Activated T-cell treated with anti-CD3 and anti-CD28 coated beads for 24 hours (primary cell): ENCODE measurements around the gene JAKMIP1.

Source experiments
- DNase-seq: peaks from one replicate; pipeline ENCODE4 v3.0.0-alpha.2; 2020; ENCODE audit warnings: low read depth

Gene JAKMIP1

DNA sequence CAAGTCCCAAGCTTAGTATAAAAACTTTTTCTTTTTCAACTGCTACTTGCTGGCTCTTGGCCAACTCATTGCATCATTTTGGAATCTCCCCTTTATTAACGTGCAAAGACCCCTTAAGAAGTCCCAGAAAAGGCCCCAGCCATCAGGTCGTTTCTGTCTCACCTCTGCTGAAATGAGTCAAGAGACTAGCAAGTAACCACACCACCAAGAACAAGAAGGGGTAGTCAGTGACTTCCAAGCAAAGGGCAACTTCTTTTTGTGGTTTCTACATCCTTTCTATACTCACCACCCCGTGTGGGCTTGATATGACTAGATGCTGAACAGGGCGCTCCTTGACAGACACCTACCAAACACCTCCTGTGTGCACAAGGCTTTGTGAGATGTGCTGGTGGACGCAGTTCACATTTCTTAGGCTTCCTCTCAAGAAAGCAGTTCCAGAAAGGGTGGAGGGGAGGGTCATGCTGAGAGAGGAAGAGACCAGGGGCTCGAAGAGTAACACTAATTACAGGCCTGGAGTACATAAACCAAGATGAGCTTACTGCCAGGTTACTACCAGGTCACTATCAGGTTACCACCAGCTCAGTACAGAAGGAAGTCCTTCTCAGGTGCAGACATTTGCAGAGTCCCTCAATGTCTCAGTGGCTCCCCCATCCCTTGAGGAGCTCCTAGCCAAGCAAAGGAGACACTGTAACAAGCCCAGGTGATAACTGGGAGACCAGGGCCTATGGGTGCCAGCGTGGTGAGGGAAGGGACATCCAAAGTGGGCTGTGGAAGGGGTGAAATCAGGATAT lies 19.3 kb downstream of the JAKMIP1 start:
- peak; percentile 35 for DNase-seq

- DNase-seq = no peak
Measured at GRCh38 chr4:6179362-6179761, 21.0 kb downstream of the JAKMIP1 start.

GRCh38 chr4:6178757-6179156 lies 21.6 kb downstream of the JAKMIP1 start:
- DNase-seq = no peak

DNA sequence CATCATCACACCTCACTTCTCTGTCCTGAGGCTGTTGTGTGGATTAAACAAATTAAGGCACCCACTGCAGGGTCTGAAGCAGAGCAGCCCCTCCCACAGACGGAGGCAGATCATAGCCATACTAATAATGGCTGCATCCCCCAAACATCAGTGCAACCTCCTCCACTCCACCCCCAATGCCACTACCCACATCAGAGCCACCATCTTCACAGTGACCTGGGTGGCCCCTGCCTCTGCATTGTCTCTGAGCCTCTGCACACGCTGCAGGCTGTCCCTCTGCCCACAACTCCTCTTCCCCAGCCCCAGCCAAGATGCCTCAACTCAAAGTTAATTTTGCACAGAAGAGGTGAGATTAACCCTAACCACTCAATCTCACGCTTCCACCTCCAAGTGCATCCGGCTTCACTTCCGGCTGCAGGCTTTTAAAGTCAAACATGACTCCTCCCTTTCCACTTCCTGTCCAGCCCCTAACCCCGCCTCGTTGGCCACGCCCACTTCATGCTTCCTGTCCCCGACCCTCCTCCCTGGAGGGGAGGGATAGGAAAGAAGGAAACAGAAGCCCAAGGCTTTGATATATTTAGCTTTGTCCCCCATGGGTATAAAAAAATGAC lies 22.7 kb downstream of the JAKMIP1 start:
- no peak for DNase-seq

- DNase-seq = no peak
Measured at GRCh38 chr4:6175426-6175825, 24.9 kb downstream of the JAKMIP1 start.

DNA sequence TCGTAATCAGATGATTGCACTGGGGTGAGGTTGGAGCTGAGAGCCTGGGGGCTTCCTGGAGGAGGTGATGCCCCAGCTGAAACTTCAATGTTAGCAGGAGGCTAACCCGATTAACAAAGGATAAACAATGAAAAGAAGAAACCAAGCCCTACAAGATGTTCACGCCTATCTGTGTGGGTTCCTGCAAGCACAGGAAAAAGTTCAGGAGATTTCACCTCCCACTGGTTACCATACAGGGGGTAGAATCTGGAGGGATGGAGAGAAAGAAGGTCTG lies 27.5 kb downstream of the JAKMIP1 start:
- no peak for DNase-seq

GRCh38 chr4:6172093-6172926 lies 28.0 kb downstream of the JAKMIP1 start:
- DNase-seq = no peak

- DNase-seq = no peak
Measured at GRCh38 chr4:6169239-6169638, 31.1 kb downstream of the JAKMIP1 start.

DNA sequence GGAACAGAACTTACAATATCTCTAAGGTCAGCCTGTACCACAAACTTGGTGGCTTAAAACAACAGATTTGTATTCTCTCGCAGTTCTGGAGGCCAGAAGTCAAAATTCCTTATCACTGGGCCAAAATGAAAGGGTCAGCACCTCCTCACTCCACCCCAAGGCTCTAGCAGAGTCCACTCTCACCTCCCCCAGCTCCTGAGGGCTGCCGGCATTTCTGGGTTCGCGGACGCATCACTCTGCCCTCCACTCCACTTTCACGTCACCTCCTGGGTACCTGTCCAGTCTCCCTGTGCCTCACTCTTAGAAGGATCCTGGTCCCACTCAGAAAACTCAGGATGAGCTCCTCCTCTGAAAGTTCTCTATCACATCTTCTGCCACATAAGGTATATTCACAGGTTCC lies 34.6 kb downstream of the JAKMIP1 start:
- no peak for DNase-seq

DNA sequence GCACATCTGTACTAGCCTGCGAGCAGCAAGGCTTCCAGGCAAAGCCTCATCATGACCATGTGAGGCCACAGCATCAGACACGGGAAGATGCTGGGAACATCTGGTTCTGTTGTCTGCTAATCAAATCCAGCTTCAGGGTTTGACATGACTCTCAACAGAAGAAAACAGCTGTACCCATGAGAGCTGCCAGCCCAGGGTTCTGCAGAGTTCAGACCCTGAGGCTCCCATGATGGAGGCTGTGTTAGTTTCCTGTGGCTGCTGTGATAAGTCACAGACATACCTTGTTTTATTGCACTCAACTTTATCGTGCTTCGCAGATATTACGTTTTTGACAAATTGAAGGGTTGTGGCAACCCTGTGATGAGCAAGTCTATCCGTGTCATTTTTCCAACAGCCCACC lies 37.5 kb downstream of the JAKMIP1 start:
- DNase-seq = no peak

DNA sequence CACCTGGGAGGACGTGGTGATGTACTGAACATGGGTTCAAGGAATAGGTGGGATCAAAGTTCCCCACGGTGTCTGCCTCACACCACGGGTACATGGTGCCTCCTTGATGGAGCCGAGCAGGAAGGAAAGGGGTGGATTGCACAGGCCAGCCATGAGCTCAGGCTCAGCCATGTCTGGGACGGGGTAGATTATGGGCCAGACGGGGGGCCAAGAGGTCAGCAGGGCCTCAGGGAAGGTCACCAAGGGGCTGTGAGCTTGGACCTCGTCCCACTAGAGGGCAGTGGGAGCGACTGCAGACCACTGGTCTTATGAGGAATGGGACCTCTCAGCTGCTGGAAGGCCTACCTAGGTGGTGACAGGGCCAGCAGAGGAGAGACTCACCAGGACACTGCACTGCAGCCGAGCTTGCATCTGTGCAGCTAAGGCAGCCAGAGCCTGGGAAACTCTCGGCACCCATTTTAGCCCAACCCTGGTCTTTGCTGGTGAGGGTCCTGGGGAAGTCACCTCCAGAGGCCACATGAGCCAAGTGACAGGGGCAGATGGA lies 38.4 kb downstream of the JAKMIP1 start:
- DNase-seq = no peak

GRCh38 chr4:6160536-6160935 lies 39.8 kb downstream of the JAKMIP1 start:
- no peak for DNase-seq

GRCh38 chr4:6157926-6158325 lies 42.4 kb downstream of the JAKMIP1 start:
- DNase-seq = no peak

DNA sequence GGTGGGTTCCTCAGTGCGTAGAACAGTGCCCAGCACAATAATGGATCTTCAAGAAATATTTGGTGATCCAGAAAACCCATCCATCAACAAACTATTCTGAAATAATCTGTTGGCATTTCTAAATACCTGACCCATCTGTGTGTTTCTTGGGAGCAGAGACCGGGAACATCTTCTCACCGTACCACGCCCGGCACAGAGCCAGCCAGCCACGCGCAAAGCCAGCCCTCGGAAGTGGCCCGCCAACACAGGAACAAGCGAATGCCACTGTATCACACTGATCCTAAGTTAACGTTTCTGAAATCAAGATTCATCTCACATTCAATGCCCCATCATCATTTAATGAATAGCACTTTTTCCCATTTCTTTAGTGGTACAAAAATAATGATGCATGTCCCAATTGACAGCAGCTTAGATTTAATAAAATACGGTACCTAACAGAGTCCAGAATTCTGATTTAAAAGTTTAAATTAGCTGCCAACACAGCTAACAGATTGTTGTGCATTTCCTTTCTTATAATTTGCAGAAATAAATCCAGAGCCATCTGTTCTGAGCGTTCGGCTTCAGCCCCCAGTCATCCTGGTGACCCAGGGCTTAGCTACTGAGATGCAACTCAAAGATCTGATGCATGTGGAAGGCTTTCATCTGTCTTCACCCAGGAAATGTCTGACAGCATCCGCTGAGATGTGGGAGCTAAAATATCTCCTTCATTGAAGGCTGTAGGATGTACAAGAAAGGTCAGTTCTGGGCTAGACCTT lies 44.2 kb downstream of the JAKMIP1 start:
- DNase-seq = no peak

DNA sequence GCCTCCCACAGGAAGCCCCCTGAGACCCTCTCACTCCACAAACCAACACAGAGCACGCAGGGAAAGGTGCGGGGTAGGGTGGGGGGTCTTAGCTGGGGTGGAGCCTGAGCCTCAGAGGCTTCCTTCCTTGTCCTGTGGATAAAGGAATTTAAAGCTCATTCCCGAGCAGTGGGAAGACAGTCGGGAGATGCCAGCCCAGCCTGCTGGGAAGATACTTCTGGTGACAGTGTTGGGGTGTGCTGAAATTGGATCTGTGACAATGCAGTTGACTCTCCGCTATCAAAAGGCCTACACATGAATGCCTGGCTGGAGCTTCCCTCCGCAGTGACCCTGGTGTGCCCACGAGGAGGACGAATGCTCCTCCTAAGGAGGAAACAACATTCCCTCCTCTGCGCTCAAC lies 45.5 kb downstream of the JAKMIP1 start:
- DNase-seq = no peak

DNA sequence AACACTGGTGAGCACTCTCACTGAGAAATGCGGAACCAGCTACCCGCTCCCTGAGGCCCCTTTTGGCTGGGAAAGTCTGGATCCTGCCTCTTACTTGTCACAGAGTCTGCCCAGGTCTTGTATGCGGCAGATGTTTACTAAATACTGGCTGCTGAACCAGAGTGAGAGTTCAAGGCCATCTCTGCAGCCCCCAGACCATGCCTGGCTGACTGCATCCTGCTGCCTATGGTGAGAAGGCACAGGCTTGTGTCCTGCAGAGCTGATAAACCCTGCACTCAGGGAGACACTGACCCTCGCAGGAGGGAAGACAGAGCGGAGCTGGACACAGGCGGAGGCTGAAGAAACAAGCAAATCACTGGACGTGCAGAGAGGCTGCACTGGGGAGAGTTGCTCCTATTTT lies 46.5 kb downstream of the JAKMIP1 start:
- no peak for DNase-seq

DNA sequence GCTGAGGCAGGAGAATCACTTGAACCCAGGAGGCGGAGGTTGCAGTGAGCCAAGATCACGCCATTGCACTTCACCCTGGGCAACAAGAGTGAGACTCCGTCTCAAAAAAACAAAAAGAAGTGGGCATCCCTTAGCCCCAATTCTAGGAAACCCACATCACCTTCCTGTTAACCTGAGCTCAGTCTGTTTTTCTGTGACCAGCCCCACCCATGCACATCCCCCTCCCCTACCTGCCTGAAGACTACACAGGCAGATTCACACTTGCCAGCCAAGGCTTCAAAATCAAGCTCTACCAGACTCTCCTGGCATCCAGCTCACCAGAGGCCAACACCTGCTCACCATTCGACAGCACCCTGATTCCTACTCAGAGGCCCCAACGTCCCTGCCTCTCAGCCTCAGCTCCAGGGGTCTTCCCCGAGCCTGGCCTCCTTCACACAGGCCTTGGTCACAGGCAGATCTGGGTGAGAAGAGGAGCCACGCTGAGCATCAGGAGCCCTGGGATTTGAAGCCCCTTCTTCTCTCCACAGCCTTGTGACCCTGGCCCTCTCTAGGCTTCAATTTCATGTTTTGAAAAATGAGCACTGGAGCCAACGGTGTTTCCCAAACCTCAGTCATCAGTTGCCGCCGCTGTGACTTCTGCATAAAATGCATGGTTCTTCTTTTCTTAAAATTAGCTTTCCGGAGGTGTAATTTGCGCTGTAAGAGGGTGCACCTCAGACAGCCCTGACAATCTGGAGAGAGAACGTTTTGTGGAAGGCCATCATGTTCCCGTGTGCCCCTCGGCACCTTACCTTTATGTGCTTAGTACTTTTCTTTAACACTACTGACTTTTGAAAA lies 47.3 kb downstream of the JAKMIP1 start:
- no peak for DNase-seq

- no peak for DNase-seq
Measured at GRCh38 chr4:6150046-6150735, 50.2 kb downstream of the JAKMIP1 start.

DNA sequence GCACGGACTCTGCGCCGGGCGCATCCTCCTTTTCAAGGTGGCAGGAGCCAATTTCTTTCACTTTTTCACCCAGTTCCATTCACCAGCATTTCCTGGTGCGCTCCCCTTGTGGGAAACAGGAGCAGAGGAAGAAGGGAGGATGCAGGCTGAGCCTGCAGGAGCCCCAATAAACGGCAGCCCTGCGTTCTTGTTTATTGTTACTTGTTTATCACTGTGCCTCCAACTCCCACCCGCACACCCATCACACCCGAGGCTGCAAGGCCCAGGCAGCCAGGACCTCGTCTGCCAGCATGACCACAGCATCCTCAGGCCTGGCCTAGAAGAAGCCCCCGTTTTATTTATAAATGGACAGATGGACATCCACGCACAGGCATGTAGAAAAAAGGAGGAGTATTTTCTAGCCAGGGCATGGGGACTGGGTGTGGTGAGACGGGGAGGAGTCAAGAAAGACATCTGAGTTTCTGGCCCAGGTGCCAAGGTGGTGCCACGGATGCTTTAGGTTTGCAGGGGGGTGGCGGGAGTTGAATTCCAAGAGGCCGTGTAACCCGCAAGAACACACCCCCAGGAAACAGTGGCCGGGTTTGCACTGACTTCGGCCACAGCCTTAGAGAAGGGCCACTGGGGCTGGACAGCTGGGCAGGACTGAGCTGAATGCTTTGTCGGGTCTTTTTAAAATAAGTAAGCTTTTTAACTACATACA lies 51.7 kb downstream of the JAKMIP1 start:
- no peak for DNase-seq

GRCh38 chr4:6147441-6147840 lies 52.9 kb downstream of the JAKMIP1 start:
- DNase-seq = no peak
